ENCODE measurements around the gene BRMS1.

DNA sequence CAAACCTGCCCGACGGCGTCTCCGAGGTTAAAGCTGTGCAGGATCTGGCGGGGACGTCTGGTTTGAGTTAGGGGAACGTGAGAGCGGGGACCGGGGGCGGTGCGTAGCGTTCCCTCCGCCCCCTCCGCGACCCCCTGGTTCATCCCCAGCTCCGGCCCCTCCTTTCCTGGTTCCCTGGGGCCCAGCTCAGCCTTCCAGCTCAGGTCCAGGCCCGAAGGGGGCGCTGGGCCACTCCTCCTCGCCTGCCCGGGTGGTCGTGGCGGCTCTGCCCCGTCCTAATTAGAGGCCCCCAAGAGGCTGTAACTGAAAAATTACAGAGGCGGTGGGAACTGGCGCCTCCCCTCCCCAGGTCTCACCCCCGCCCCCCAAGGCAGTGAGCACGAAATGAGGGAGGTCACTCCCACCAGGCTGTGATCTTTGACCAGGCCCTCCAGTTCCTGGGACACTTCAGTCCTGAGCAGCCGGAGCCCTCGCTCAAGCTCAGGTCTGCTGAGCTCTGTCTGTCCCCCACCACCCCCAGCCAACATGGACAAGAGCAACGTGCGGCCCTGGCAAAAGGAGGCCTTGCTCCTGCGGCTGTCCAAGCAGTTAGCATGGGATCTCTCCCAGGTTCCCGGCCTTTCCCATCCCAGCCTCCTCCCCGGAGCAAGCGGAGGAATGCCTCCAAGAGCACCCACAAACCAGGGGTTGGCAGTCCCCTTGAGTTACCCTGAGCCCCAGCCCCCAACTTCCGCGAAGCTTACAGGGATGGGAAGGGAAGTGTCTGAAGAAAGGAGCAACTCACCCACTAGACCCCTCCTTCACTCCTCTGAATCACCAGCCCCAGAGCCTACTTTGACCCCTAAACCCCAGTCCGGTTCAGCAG, 31.4 kb downstream of the BRMS1 start:
- TF ChIP-seq POLR2A (IDR thresholded peaks at IDR 0.05; ENCODE audit: low read depth, low read length) (no peak), HCFC1 (IDR thresholded peaks at IDR 0.05; ENCODE audit: low read length) (no peak), BRCA1 (IDR thresholded peaks at IDR 0.05; ENCODE audit: low read depth, low read length) (no peak), BHLHE40 (IDR thresholded peaks at IDR 0.05; ENCODE audit: borderline replicate concordance in 1 of 2, low read depth in 2 of 2, low read length in 1 of 2) (no peak), ZNF274 (IDR thresholded peaks at IDR 0.05; ENCODE audit: insufficient read depth, insufficient read length) (no peak), CTCF (IDR thresholded peaks at IDR 0.05 in 2 of 3, conservative IDR thresholded peaks at IDR 0.05 in 1 of 3; ENCODE audit: control insufficient read depth in 2 of 3, extremely low read depth in 1 of 3, insufficient read depth in 1 of 3, low read depth in 3 of 3, low read length in 3 of 3) (no peak), IRF3 (IDR thresholded peaks at IDR 0.05) (no peak), ZZZ3 (IDR thresholded peaks at IDR 0.05; ENCODE audit: control insufficient read depth, insufficient read length, low read depth) (no peak), SRF (IDR thresholded peaks at IDR 0.05; ENCODE audit: low read depth in 2 of 2, low read length in 2 of 2) (no peak), KDM1A (IDR thresholded peaks at IDR 0.05; ENCODE audit: borderline replicate concordance) (no peak)
- TF ChIP-seq, protein P1, sequence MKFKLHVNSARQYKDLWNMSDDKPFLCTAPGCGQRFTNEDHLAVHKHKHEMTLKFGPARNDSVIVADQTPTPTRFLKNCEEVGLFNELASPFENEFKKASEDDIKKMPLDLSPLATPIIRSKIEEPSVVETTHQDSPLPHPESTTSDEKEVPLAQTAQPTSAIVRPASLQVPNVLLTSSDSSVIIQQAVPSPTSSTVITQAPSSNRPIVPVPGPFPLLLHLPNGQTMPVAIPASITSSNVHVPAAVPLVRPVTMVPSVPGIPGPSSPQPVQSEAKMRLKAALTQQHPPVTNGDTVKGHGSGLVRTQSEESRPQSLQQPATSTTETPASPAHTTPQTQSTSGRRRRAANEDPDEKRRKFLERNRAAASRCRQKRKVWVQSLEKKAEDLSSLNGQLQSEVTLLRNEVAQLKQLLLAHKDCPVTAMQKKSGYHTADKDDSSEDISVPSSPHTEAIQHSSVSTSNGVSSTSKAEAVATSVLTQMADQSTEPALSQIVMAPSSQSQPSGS (IDR thresholded peaks at IDR 0.05; ENCODE audit: low read length) = no peak
- TF ChIP-seq, protein P2, sequence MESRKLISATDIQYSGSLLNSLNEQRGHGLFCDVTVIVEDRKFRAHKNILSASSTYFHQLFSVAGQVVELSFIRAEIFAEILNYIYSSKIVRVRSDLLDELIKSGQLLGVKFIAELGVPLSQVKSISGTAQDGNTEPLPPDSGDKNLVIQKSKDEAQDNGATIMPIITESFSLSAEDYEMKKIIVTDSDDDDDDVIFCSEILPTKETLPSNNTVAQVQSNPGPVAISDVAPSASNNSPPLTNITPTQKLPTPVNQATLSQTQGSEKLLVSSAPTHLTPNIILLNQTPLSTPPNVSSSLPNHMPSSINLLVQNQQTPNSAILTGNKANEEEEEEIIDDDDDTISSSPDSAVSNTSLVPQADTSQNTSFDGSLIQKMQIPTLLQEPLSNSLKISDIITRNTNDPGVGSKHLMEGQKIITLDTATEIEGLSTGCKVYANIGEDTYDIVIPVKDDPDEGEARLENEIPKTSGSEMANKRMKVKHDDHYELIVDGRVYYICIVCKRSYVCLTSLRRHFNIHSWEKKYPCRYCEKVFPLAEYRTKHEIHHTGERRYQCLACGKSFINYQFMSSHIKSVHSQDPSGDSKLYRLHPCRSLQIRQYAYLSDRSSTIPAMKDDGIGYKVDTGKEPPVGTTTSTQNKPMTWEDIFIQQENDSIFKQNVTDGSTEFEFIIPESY (IDR thresholded peaks at IDR 0.05) = no peak
- TF ChIP-seq, protein P3, sequence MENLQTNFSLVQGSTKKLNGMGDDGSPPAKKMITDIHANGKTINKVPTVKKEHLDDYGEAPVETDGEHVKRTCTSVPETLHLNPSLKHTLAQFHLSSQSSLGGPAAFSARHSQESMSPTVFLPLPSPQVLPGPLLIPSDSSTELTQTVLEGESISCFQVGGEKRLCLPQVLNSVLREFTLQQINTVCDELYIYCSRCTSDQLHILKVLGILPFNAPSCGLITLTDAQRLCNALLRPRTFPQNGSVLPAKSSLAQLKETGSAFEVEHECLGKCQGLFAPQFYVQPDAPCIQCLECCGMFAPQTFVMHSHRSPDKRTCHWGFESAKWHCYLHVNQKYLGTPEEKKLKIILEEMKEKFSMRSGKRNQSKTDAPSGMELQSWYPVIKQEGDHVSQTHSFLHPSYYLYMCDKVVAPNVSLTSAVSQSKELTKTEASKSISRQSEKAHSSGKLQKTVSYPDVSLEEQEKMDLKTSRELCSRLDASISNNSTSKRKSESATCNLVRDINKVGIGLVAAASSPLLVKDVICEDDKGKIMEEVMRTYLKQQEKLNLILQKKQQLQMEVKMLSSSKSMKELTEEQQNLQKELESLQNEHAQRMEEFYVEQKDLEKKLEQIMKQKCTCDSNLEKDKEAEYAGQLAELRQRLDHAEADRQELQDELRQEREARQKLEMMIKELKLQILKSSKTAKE (IDR thresholded peaks at IDR 0.05; ENCODE audit: low read depth, poor library complexity, severe bottlenecking) = no peak

Measured in GM12878 (cell line).